CD4-positive, alpha-beta T cell treated with Interferon gamma for 1 hour (primary cell): Measurements from ENCODE around the gene DPPA5.
"Not testable (repeated sequence)": the region's sequence is repeated elsewhere in the genome, so short reads cannot be mapped to it uniquely, and the experiment has no call there.

Experiments used
- DNase-seq: peaks from one replicate; pipeline ENCODE4 v3.0.0-alpha.2; 2020

Gene DPPA5

GRCh38 chr6:73353636-73354593 lies at the start of gene DPPA5:
TSS of gene DPPA5 (minus strand) at chr6:73354276. CDS start at chr6:73354225, 51 bp downstream.
- no peak for DNase-seq

DNA sequence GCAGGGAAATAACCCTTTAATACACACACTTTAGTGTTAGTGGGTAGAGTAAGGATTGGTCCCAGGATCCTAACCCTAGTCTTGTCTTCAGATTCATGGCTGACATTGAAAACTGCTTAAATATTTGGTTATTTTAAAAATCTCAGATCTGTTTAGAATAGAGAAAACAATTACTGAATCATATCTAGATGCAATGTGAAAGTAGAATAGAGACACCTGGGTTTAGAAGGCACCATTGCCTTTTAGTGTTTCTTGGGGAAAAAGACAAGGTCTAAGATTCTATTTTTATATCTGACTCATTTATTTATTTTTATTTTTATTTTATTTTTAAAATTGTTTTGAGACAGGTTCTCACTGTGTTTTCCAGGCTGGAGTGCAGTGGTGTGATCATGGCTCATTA lies 46.6 kb upstream of the DPPA5 start:
- DNase-seq: no peak

- no peak for DNase-seq
Measured at GRCh38 chr6:73395875-73396274, 41.8 kb upstream of the DPPA5 start.

- DNase-seq: peak; percentile 77
Measured at GRCh38 chr6:73394577-73395354, 40.7 kb upstream of the DPPA5 start, which contains the start of gene DDX43. TSS of gene DDX43 (plus strand) at chr6:73394828. CDS start at chr6:73394906, 78 bp downstream.

- no peak for DNase-seq
Measured at GRCh38 chr6:73393278-73393677, 39.2 kb upstream of the DPPA5 start.

- DNase-seq: not testable (repeated sequence)
Measured at GRCh38 chr6:73392188-73392587, 38.1 kb upstream of the DPPA5 start.

DNA sequence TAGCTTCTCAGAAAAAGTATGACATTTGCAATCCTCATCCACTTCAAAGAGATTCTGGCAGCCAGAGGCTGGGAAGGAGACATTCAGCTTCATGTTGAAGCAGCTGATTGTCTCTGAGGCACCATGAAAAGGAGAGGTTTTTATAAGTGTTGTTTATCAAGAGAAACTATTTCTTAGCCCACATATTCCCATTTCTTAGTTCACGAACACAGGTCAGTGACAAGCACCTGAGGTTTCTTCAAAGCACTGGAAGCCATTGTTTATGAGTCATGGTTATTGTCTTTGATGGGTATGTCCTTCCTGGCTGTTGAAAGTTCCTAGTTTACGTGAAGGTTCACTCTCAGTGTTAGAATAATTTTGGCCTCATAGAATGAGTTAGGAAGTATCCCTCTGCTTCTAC lies 37.6 kb upstream of the DPPA5 start:
- no peak for DNase-seq

- DNase-seq: no peak
Measured at GRCh38 chr6:73389854-73390253, 35.8 kb upstream of the DPPA5 start.

- DNase-seq: peak; percentile 53
Measured at GRCh38 chr6:73388800-73389512, 34.9 kb upstream of the DPPA5 start.

- DNase-seq: no peak
Measured at GRCh38 chr6:73388433-73388799, 34.3 kb upstream of the DPPA5 start.

DNA sequence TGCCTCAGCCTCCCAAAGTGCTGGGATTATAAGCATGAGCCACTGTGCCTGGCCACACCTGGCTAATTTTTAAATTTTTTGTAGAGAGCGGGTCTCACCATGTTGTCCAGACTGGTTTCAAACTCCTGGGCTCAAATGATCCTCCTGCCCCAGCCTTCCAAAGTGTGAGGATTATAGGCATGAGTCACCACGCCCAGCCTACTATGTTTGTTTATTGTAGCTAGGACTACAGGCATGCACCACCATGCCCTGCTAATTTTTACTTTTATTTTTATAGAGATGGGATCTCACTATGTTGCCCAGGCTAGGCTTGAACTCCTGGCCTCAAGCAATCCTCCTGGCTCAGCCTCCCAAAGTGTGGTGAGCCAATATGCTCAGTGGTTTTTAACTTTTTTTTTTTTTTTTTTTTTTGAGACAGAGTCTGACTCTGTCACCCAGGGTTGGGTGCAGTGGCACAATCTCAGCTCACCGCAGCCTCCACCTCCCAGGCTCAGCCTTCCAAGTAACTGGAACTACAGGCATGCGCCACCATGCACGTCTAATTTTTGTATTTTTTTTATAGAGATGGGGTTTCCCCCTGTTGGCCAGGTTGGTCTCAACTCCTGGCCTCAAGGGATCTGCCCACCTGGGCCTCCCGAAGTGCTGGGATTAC lies 28.5 kb upstream of the DPPA5 start:
- no peak for DNase-seq

DNA sequence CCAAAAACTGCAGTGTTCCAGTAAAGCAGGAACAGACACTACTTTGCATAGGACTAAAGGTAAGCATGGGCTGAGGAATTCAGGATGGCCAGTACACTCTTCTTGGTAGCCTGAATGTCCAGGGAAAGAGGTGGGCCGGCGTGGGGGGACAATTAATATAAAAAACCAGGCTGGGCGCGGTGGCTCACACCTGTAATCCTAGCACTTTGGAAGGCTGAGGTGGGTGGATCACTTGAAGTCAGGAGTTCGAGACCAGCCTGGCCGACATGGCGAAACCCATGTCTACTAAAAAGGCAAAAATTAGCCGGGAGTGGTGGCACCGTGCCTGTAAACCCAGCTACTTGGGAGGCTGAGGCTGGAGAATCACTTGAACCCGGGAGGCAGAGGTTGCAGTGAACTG lies 27.5 kb upstream of the DPPA5 start:
- not testable (repeated sequence) for DNase-seq

- DNase-seq: no peak
Measured at GRCh38 chr6:73377225-73377624, 23.1 kb upstream of the DPPA5 start.

GRCh38 chr6:73375216-73375615 lies 21.1 kb upstream of the DPPA5 start:
- DNase-seq: no peak

DNA sequence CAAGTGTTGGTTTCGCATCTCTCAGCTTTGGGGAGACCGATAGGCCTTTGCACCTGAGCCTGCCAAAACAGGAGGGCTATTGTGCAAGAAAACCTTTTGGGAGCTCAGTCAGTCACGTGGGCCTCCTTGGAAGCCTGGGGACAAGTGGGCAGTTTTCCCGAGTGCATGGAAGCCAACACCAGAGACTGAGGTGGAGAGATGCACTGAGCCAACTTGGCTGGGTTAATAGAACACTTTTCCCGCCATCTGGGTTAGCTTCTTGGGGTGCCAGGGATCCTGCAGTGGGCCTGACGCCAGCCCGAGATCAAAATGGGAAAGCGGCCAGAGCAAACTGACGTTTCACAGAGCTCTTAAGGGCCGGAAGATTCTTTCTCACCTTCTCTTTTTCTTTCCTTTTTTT lies 18.4 kb upstream of the DPPA5 start:
- no peak for DNase-seq

GRCh38 chr6:73371984-73372383 lies 17.9 kb upstream of the DPPA5 start:
- DNase-seq: no peak

DNA sequence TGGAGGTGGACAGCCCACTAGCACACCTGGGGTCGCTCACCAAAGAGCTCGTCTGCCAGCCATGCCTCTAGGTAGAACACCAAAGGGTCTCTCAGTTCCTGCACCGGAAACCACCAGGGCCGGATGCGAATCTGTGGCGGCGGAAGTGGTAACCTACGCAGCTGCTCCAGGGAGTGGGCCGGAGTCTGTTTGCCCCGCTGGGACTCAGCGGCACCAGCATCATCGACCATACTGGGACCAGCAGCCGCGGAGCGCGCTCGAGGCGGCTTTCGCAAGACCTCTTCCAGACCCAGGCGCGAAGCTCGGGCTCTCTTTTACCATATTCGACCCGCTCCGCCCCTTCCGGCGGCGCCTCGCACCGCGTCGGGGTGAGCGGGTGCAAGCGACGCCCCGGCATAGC lies 15.5 kb upstream of the DPPA5 start, which contains the start of gene OOEP:
TSS of gene OOEP (minus strand) at position 335 of the 400 bp plus-strand sequence. CDS start at position 230, 105 bp downstream.
- no peak for DNase-seq

DNA sequence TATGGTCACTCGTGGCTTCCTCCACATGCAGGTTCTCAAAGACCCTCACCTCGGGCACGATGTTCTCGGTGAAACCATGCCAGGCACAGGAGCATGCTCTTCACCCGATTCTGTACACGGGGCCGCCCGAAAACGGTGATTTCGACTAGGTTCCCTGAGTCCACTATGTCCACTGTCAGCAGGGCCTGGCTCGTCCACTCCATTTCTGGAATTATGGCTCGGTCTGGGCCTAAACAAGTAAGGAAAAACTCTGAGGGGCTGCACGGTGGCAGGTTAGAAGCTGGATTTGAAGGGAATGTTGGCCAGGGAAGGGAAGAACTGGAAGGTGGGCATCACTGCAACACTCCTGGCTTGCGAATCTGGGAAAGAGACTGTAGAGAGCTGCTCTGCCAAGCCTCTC lies 15.1 kb upstream of the DPPA5 start:
- no peak for DNase-seq

DNA sequence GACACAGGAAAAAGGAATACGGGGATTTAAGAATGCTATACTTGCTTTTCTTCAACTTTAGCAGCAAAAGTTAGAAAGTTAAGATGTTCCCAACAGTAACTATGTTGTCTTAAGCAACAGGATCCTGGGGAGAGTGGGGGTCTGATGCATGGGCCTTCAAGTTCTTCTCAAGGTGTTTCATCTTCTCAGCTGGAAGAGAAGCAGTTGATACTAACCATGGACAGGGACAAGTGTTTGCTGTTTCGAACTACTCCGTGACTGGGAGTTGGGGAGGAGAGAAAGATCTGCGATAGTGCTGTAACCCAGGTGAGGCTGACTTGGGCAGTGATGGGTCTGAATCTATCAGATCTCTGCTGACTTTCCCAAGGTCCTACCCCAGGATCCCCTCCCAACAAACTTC lies 14.6 kb upstream of the DPPA5 start:
- no peak for DNase-seq

- no peak for DNase-seq
Measured at GRCh38 chr6:73367761-73368355, 13.8 kb upstream of the DPPA5 start.

DNA sequence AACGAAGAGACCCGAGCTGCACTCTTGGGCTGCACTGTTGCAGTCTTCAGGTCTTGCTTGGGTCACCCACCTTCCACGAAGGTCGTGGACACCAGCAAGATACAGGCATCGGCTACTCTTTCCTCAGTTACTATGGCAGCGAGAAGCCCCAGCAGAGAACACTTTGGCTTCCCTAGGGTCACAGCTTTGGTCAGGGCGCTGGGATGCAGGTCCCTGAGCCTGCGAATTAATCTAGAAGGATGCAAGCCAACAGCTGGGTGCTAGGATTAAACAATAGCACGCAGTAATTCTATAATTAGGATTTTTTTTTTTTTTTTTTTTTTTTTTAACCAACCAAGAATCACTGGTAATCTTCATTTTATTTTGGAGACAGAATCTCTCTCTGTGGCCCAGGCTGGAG lies 10.5 kb upstream of the DPPA5 start:
- DNase-seq: no peak

- no peak for DNase-seq
Measured at GRCh38 chr6:73364121-73364520, 10.0 kb upstream of the DPPA5 start.
